NCI-H146 treated with DMSO at 0.1 percent for 48 hours (cell line): Measurements from ENCODE around the gene AHNAK.
"Not testable (repeated sequence)": the region's sequence is repeated elsewhere in the genome, so short reads cannot be mapped to it uniquely, and the experiment has no call there.

Source experiments
- DNase-seq: peaks from one replicate; lab custom pipeline; 2025; ENCODE audit not compliant: unreplicated experiment; lab: John Stamatoyannopoulos, UW

AHNAK gene

GRCh38 chr11:62534779-62535545, 11.6 kb downstream of the AHNAK start:
- no peak for DNase-seq

GRCh38 chr11:62532096-62532495, 14.5 kb downstream of the AHNAK start:
- DNase-seq, result no peak

GRCh38 chr11:62516736-62517371, 29.8 kb downstream of the AHNAK start:
- no peak for DNase-seq

- no peak for DNase-seq
Observed at GRCh38 chr11:62514151-62514550, 32.5 kb downstream of the AHNAK start.

GRCh38 chr11:62513626-62514025, 33.0 kb downstream of the AHNAK start:
- DNase-seq, result no peak

- DNase-seq, result no peak
Observed at GRCh38 chr11:62512961-62513360, 33.6 kb downstream of the AHNAK start.

- DNase-seq, result peak; percentile 44
Observed at GRCh38 chr11:62508336-62509058, 38.1 kb downstream of the AHNAK start.

- no peak for DNase-seq
Observed at GRCh38 chr11:62507125-62507422, 39.5 kb downstream of the AHNAK start.

GRCh38 chr11:62506413-62507124, 40.0 kb downstream of the AHNAK start:
- no peak for DNase-seq

GRCh38 chr11:62505440-62506091, 41.0 kb downstream of the AHNAK start:
- peak; percentile 12 for DNase-seq

GRCh38 chr11:62505059-62505439, 41.6 kb downstream of the AHNAK start:
- no peak for DNase-seq

GRCh38 chr11:62504158-62504973, 42.2 kb downstream of the AHNAK start:
- DNase-seq, result no peak

GRCh38 chr11:62502030-62502730, 44.4 kb downstream of the AHNAK start:
- no peak for DNase-seq

- no peak for DNase-seq
Observed at GRCh38 chr11:62501432-62501891, 45.1 kb downstream of the AHNAK start.

- no peak for DNase-seq
Observed at GRCh38 chr11:62500650-62501030, 46.0 kb downstream of the AHNAK start.

- DNase-seq, result no peak
Observed at GRCh38 chr11:62499944-62500649, 46.5 kb downstream of the AHNAK start.

GRCh38 chr11:62499311-62499943, 47.2 kb downstream of the AHNAK start:
- not testable (repeated sequence) for DNase-seq

GRCh38 chr11:62498492-62499286, 47.9 kb downstream of the AHNAK start:
- no peak for DNase-seq
